GM12891 (cell line): ENCODE measurements around the gene HTR1D.

Source experiments
- DNase-seq: peaks from one replicate; pipeline ENCODE4 v3.0.0; 2011; ENCODE audit warnings: low spot score; ENCODE audit not compliant: insufficient read length
- FAIRE-seq: peaks from 2 replicates; lab custom pipeline; 2011; peaks lifted over from hg19 to GRCh38; lab: Jason Lieb, UNC
- PAX5 ChIP-seq: IDR thresholded peaks from 2 replicates; pipeline ENCODE4 v1.6.1; 2011; ENCODE audit warnings: low read length, moderate library complexity, mild to moderate bottlenecking; ENCODE audit not compliant: insufficient read depth, severe bottlenecking
- POLR2A ChIP-seq: IDR thresholded peaks from 2 replicates; pipeline ENCODE4 v1.6.1; 2011; ENCODE audit warnings: low read depth, low read length, control low read depth
- POLR2AphosphoS5 ChIP-seq: IDR thresholded peaks from 2 replicates; pipeline ENCODE4 v1.6.1; 2011; ENCODE audit warnings: low read depth, low read length, control low read depth
- POU2F2 ChIP-seq: IDR thresholded peaks from 2 replicates; pipeline ENCODE4 v1.6.1; 2011; ENCODE audit warnings: low read depth, mild to moderate bottlenecking, control low read depth, low read length, moderate library complexity
- SPI1 ChIP-seq: IDR thresholded peaks from 2 replicates; pipeline ENCODE4 v1.6.1; 2011; ENCODE audit warnings: low read depth, low read length, control low read depth
- TAF1 ChIP-seq: IDR thresholded peaks from 2 replicates; pipeline ENCODE4 v1.6.1; 2011; ENCODE audit warnings: low read depth, low read length, control low read depth

The HTR1D gene

DNA sequence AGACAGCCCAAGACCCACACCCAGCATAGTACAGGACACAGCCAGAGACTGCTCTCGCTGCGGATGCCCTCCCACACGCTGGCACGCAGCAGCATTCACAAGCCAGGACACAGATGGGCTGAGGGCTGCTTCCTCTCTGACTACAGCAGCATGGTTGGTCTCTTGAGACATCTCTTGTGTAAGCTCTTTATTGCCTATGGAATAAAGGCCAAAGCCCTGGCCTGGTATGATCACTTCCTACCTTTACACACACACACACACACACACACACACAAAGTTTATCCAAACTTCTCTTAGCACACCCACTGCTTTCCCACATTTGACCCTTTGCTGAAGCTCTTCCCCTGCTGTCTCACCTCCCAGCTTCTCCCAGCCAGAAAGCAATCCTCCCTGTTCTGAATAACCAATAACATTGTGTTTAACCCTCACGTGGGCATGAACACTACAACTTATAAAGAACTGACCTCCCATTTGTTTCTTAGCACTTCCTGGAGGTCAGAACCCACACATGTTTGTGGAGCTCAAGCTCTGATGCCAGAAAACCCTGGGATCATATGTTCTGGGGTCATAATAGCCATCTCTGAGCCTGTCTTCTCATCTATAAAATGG lies 47.5 kb downstream of the HTR1D start:
- TF ChIP-seq POLR2A (peak; percentile 47), TAF1 (no peak), POLR2AphosphoS5 (no peak; the same call in 1 of the 2 replicates), SPI1 (0 out of 2 replicates have a peak, but pooled peaks have one; percentile 3), PAX5 (no peak), POU2F2 (no peak)
- DNase-seq (no peak), FAIRE-seq (peak; percentile 67)

- FAIRE-seq = no peak
Measured at GRCh38 chr1:23169195-23169575, 48.1 kb downstream of the HTR1D start.

GRCh38 chr1:23168445-23169194 lies 48.7 kb downstream of the HTR1D start, which contains the start of gene LUZP1:
TSS of gene LUZP1 (minus strand) at chr1:23168856.
- TF ChIP-seq SPI1 (no peak), POU2F2 (no peak), POLR2AphosphoS5 (peak; percentile 48; the same call in 1 of the 2 replicates), TAF1 (peak; percentile 77), POLR2A (peak; percentile 69), PAX5 (no peak)
- FAIRE-seq (peak; percentile 82), DNase-seq (peak; percentile 73)

More at GRCh38 chr1:23169195-23169575, 48.1 kb downstream of the HTR1D start:
- TF ChIP-seq POU2F2 (no peak), POLR2AphosphoS5 (no peak), SPI1 (no peak), POLR2A (no peak), TAF1 (no peak), PAX5 (no peak)
- no peak for DNase-seq

DNA sequence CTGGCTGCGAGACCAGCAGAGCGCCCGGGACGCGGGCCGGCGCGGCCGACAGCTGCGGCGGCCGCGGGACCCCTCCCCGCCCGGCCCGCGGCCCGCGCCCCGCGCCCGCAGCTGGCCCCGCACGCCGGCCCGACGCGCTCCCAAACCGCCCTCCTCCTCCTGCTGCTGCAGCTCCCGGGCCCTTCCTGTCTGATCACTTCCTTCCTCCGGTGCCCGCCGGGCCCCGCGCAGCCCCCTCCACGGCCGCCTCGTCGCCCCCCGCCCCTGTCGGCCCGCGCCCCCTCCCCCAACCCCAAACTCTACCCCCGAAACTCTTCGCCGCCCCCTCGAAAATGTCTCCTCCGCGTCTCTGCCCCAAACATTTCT lies 49.2 kb downstream of the HTR1D start:
- TF ChIP-seq POU2F2 = no peak
- TF ChIP-seq SPI1 = peak; percentile 13; the same call in 1 of the 2 replicates
- TF ChIP-seq POLR2A = no peak
- FAIRE-seq (no peak), DNase-seq (no peak)

GRCh38 chr1:23167353-23168078 lies 49.8 kb downstream of the HTR1D start:
- no peak for TF ChIP-seq TAF1
- no peak for TF ChIP-seq POLR2A
- no peak for TF ChIP-seq PAX5
- DNase-seq (no peak), FAIRE-seq (no peak)

DNA sequence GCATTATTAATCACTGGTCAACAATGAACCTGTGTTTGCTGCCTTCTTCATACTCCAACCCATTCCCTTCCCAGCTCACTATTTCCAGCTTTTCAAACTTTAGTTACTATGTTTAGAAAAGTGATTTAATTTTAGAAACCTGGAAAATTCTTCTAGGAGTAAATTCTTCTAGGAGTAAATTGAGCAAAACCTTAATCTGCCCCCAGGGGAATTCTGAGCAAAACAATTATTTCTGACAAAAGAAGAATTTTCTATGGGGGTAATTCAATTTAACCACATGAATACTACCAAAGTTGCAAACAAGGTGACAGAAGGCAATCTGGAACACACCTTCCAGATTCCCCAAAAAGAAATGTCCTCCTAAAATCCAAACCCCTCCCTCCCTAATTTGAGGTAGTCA lies 50.4 kb downstream of the HTR1D start:
- FAIRE-seq (no peak), DNase-seq (no peak)
- TF ChIP-seq SPI1 (no peak), POLR2A (no peak), POLR2AphosphoS5 (no peak), POU2F2 (no peak), PAX5 (no peak), TAF1 (no peak)

- DNase-seq = no peak
- no peak for TF ChIP-seq POU2F2
- no peak for TF ChIP-seq PAX5
- no peak for TF ChIP-seq SPI1
- TF ChIP-seq POLR2A = no peak
- no peak for TF ChIP-seq TAF1
- TF ChIP-seq POLR2AphosphoS5 = no peak
- no peak for FAIRE-seq
Measured at GRCh38 chr1:23163395-23163794, 53.9 kb downstream of the HTR1D start.

GRCh38 chr1:23159963-23160877 lies 57.1 kb downstream of the HTR1D start:
- DNase-seq (no peak), FAIRE-seq (no peak)
- TF ChIP-seq SPI1 (no peak), TAF1 (no peak), POLR2A (no peak)

DNA sequence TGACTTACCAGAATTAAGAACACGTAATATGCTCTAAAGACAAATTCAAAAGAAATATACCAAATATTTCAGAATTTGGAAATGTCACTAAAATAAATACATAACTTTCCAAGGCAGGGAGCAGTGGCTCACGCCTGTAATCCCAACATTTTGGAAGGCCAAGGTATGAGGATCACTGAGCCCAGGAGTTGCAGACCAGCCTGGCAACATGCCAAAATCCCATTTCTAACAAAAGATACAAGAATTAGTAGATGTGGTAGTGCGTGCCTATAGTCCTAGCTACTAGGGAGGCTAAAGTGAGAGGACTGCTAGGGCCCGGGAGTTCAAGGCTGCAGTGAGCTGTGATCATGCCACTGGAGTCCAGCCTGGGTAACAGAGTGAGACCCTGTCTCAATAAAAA lies 60.4 kb downstream of the HTR1D start:
- FAIRE-seq (no peak), DNase-seq (no peak)
- TF ChIP-seq POLR2AphosphoS5 (no peak), TAF1 (no peak), POU2F2 (no peak), SPI1 (no peak), PAX5 (no peak), POLR2A (no peak)

GRCh38 chr1:23152966-23153684 lies 64.2 kb downstream of the HTR1D start:
- no peak for FAIRE-seq
- TF ChIP-seq POU2F2 (no peak), POLR2AphosphoS5 (no peak), PAX5 (no peak), SPI1 (no peak), TAF1 (no peak), POLR2A (no peak)

More at GRCh38 chr1:23152966-23153684, 64.2 kb downstream of the HTR1D start:
- DNase-seq = no peak
